ENCODE measurements around the gene TEX44.
"Not testable (repeated sequence)": the region's sequence is repeated elsewhere in the genome, so short reads cannot be mapped to it uniquely, and the experiment has no call there.

The TEX44 gene

GRCh38 chr2:231565887-231566594 lies 26.6 kb upstream of the TEX44 start:
- H3K27ac ChIP-seq, result no peak overlapping the region
- TF ChIP-seq CTCF (conservative IDR thresholded peaks at IDR 0.05), result no peak

DNA sequence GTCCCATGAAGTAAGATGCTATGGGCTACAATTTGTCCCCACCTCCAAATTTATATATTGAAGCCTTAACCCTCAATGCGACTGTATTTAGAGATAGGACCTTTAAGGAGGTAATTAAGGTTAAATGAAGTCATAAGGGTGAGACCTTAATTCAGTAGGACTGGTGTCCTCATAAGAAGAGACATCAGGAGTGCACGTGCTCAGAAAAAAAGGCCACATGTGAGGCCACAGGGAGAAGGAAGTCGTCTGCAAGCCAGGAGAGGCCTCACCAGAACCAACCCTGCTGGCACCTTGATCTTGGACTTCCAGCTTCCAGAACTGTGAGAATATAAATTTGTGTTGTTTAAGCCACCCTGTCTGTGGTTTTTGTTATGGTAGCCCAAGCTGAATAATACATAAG lies 25.5 kb upstream of the TEX44 start:
- no peak overlapping the region for H3K27ac ChIP-seq
- TF ChIP-seq CTCF (conservative IDR thresholded peaks at IDR 0.05), result no peak

GRCh38 chr2:231568098-231568784 lies 24.4 kb upstream of the TEX44 start:
- no peak overlapping the region for H3K27ac ChIP-seq
- no peak for TF ChIP-seq CTCF (conservative IDR thresholded peaks at IDR 0.05)

- no peak overlapping the region for H3K27ac ChIP-seq
- no peak for TF ChIP-seq CTCF (conservative IDR thresholded peaks at IDR 0.05)
Observed at GRCh38 chr2:231568785-231569435, 23.8 kb upstream of the TEX44 start.

GRCh38 chr2:231570915-231571314 lies 21.7 kb upstream of the TEX44 start:
- not testable (repeated sequence) for H3K27ac ChIP-seq

DNA sequence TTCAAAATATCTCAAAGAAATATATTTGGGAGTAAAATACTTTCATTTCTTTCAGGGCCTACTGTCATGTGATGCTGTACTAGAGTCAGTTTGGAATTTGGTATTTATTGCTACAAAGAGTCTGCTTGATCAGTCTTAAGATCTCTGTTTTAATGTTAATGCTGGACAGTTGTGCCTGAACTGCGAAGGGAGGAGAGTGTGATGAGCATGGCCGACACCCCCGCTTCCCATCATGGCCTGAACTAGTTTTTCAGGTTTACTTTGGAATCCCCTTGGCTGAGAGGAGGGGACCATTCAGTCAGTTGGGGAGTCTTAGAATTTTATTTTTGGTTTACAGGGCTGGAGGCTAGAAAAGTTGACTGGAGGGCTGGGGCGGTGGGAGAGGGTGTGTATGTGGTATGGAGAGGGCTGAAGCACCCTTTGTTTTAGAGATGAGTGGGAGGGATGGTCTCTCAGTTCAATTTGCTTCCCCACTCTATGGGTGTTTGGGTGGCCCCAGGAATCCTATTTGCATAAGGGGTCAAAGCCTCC lies 20.9 kb upstream of the TEX44 start:
- no peak for TF ChIP-seq CTCF (conservative IDR thresholded peaks at IDR 0.05)
- no peak overlapping the region for H3K27ac ChIP-seq

GRCh38 chr2:231573096-231573495 lies 19.6 kb upstream of the TEX44 start:
- TF ChIP-seq CTCF (conservative IDR thresholded peaks at IDR 0.05), result no peak
- H3K27ac ChIP-seq, result no peak overlapping the region
